HG03521 (cell line): ENCODE results near the gene PTGDS.

ENCODE experiments used
- ATAC-seq: cut with Tn5 transposase; IDR thresholded peaks from one replicate; pipeline ENCODE4 v1.9.1; 2021; ENCODE audit warnings: mild to moderate bottlenecking, moderate library complexity; ENCODE audit not compliant: unreplicated experiment

Gene PTGDS

GRCh38 chr9:137007108-137007815 is 30.0 kb downstream of the PTGDS start:
- no peak for ATAC-seq

- no peak for ATAC-seq
These were observed 30.5 kb downstream of the PTGDS start for GRCh38 chr9:137007816-137008270.

GRCh38 chr9:137008312-137008711 is 31.0 kb downstream of the PTGDS start:
- ATAC-seq: no peak

GRCh38 chr9:137009217-137009616 is 31.9 kb downstream of the PTGDS start:
- ATAC-seq: no peak

- no peak for ATAC-seq
These were observed 32.8 kb downstream of the PTGDS start for GRCh38 chr9:137009938-137010732.

- ATAC-seq: no peak
These were observed 33.9 kb downstream of the PTGDS start for GRCh38 chr9:137011156-137011555.

GRCh38 chr9:137011907-137012675 is 34.8 kb downstream of the PTGDS start:
- ATAC-seq: no peak

GRCh38 chr9:137012694-137013570 is 35.6 kb downstream of the PTGDS start:
- ATAC-seq: no peak

- ATAC-seq: no peak
These were observed 36.3 kb downstream of the PTGDS start for GRCh38 chr9:137013571-137013940.

- ATAC-seq: no peak
These were observed 36.9 kb downstream of the PTGDS start for GRCh38 chr9:137014166-137014565.

- ATAC-seq: no peak
These were observed 37.7 kb downstream of the PTGDS start for GRCh38 chr9:137014776-137015539.

GRCh38 chr9:137015540-137015930 is 38.2 kb downstream of the PTGDS start:
- no peak for ATAC-seq

GRCh38 chr9:137015976-137016375 is 38.7 kb downstream of the PTGDS start:
- no peak for ATAC-seq

GRCh38 chr9:137016436-137016835 is 39.1 kb downstream of the PTGDS start:
- no peak for ATAC-seq

- no peak for ATAC-seq
These were observed 39.8 kb downstream of the PTGDS start for GRCh38 chr9:137017071-137017470.

GRCh38 chr9:137017791-137018497 is 40.6 kb downstream of the PTGDS start:
- no peak for ATAC-seq

GRCh38 chr9:137018761-137019559 is 41.7 kb downstream of the PTGDS start:
- ATAC-seq: no peak

- ATAC-seq: no peak
These were observed 42.8 kb downstream of the PTGDS start for GRCh38 chr9:137019891-137020683.
